NCI-H2107 (cell line): ENCODE measurements around the gene SGCA.

Experiments used
- DNase-seq: peaks from one replicate; lab custom pipeline; 2025; lab: John Stamatoyannopoulos, UW

The SGCA gene

GRCh38 chr17:50209472-50210239, 43.9 kb downstream of the SGCA start:
- no peak for DNase-seq

- DNase-seq: no peak
Measured at GRCh38 chr17:50210240-50211225, 44.7 kb downstream of the SGCA start.

- no peak for DNase-seq
Measured at GRCh38 chr17:50211249-50212120, 45.7 kb downstream of the SGCA start.

GRCh38 chr17:50212121-50212843, 46.5 kb downstream of the SGCA start:
- no peak for DNase-seq

GRCh38 chr17:50213026-50214022, 47.5 kb downstream of the SGCA start:
- no peak for DNase-seq

GRCh38 chr17:50214976-50215760, 49.4 kb downstream of the SGCA start:
- no peak for DNase-seq

GRCh38 chr17:50217591-50217990, 51.8 kb downstream of the SGCA start:
- no peak for DNase-seq

GRCh38 chr17:50218071-50218759, 52.4 kb downstream of the SGCA start:
- no peak for DNase-seq

- no peak for DNase-seq
Measured at GRCh38 chr17:50218771-50219315, 53.0 kb downstream of the SGCA start.

- DNase-seq: no peak
Measured at GRCh38 chr17:50219342-50219741, 53.5 kb downstream of the SGCA start.

GRCh38 chr17:50219939-50220465, 54.2 kb downstream of the SGCA start:
- DNase-seq: no peak

GRCh38 chr17:50220811-50221210, 55.0 kb downstream of the SGCA start:
- DNase-seq: no peak

- no peak for DNase-seq
Measured at GRCh38 chr17:50221266-50221863, 55.6 kb downstream of the SGCA start.

GRCh38 chr17:50221864-50222545, 56.2 kb downstream of the SGCA start:
- DNase-seq: no peak

- no peak for DNase-seq
Measured at GRCh38 chr17:50222922-50223321, 57.1 kb downstream of the SGCA start.
